ENCODE results near the gene CCDC80.
"Not testable (repeated sequence)": the region's sequence is repeated elsewhere in the genome, so short reads cannot be mapped to it uniquely, and the experiment has no call there.

Gene CCDC80

GRCh38 chr3:112665009-112665408 lies 24.1 kb upstream of the CCDC80 start:
- DNase-seq (ENCODE audit: low read depth): not testable (repeated sequence)

GRCh38 chr3:112656043-112656442 lies 15.1 kb upstream of the CCDC80 start:
- peak; percentile 47 for DNase-seq (ENCODE audit: low read depth)

GRCh38 chr3:112654979-112655378 lies 14.0 kb upstream of the CCDC80 start:
- DNase-seq (ENCODE audit: low read depth): no peak

- DNase-seq (ENCODE audit: low read depth): no peak
Observed at GRCh38 chr3:112654492-112654891, 13.5 kb upstream of the CCDC80 start.

GRCh38 chr3:112653881-112654300 lies 12.9 kb upstream of the CCDC80 start:
- DNase-seq (ENCODE audit: low read depth): peak; percentile 95

DNA sequence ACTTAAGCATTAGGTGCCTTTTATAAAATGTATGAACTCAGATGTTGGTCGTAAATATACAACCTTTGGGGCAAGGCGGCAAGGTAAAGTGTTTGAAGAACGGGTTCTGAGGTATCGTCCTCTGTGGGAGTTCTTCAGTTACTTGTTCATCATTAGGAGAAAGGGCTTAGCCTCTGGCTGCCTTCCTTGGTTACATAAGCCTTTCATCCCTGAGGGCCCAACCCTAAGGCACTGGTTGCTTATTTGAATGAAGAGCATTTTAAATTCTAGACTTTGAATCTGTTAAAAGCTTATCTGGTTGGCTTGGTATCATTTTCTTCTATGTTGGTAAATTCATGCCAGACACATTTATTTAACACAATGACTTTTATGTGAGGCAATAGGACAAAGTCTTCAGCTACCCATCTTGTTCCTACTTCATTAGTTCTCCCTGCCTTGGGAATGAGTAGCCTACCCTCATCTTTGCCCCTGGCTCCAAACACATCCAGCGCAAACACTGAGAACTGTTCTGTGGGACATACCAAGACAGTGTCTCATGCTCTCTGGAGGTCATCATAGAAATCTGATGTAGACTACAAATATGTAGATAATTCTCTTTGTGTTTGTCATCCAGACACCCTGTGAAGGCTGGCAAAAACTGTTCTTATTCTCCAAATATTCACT lies 12.4 kb upstream of the CCDC80 start:
- DNase-seq (ENCODE audit: low read depth): peak; percentile 99

- DNase-seq (ENCODE audit: low read depth): peak; percentile 95
Observed at GRCh38 chr3:112651516-112651915, 10.6 kb upstream of the CCDC80 start.

DNA sequence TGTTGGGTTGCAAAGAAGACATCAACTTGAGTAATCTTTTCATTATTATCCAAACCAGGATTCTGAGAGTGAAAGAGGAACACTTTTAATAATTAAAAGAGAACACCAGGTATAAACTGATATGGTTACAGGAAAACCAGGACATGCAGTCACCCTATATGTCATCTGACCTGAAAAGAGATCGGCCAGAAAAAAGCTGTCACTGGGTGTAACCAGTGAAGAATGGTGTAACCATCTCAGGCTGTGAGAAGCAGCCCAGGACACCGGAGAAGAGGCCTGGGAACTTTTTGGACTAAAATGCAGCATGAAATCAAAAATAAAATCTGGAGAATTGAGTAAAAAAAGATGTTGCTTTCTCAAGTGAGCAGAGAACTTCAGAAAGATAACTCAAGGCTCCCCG lies 10.1 kb upstream of the CCDC80 start:
- peak; percentile 45 for DNase-seq (ENCODE audit: low read depth)

DNA sequence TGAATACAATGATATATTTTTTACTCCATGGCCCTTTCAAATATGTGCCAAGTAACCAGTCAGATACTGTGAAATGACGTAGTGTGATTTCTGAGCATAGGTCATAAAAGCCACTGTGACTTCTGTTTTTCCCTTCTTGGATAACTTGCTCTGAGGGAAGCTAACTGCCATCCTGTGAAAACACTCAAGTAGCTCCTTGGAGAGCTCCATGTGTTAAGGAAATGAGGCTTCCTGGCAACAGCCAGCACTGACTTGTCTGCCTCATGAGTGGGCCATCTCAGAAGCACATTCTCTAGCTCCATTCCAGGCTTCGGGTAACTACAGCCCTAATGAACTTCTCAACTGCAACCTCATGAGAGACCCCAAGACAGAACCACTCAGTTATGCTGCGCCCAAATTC lies 9.5 kb upstream of the CCDC80 start:
- DNase-seq (ENCODE audit: low read depth): peak; percentile 73

DNA sequence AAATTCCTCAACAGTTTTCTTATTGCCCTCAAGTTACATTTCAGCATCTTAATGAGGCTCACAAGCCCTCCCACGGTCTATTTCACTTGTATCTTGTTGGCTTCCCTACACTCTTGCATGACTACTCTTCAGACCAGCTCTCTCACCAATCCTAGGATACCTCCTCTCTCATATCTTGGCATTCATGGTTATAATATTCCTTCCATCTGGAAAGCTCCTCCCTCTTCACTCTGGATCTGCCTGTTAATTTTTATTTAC lies 8.5 kb upstream of the CCDC80 start:
- peak; percentile 99 for DNase-seq (ENCODE audit: low read depth)

DNA sequence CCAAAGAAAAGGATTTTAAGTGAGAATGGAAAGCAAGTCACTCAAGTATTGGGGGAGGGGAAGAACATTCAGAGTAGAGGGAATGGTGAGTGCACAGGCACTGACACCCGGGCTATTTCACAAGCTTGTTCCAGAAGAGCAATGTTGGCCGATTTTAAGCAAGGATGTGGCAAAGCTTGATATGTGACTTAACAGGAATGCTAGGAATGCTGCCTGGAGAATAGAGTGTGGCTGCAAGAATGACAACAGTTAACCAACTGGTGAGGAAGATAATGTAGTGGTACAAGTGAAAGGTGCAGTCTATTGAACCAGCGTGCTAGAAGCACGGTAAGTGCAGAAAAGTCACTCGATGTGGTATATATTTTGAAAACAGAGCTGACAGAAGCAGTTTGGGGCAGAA lies 6.2 kb upstream of the CCDC80 start:
- DNase-seq (ENCODE audit: low read depth): peak; percentile 97

DNA sequence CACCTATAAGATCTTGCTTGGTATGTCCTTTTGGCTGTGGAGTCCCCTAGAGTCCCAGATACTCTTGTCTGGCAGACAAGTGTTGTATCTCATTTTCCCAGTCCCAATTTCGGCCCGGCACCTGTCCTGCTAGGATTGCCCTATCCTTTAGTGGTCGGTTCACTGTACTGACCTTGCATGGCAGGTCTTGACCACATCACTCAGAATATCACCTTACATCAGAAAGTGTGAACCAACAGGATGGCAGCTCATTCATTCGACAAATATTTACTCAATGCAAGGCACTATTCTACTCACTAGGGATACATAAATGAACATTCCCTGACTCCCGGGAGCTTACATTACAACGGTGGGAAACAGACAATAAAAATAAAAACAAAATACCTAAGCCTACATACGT lies 5.7 kb upstream of the CCDC80 start:
- no peak for DNase-seq (ENCODE audit: low read depth)

DNA sequence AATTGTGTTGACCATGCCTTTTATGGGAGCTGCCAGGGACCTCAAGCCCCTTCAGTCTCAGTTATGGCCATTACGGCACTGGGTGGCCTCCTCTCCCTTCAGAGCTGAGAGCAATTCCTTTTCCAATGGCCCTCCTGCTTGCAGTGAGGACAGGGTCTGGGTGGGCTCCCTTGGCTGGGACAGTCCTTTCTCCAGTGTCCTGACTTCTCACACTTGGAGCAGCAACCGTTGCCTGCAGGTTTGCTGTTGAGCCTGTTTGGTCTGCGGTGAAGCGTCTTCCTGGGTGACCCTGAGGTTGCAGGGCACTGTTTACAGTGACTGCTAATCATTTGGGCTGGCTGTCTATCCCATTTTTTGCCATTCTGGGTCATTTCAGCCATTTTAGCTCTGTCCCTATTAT lies 3.5 kb upstream of the CCDC80 start:
- DNase-seq (ENCODE audit: low read depth): no peak

GRCh38 chr3:112643621-112644240 lies 2.8 kb upstream of the CCDC80 start:
- DNase-seq (ENCODE audit: low read depth): no peak

GRCh38 chr3:112642912-112643506 lies 2.1 kb upstream of the CCDC80 start:
- peak; percentile 94 for DNase-seq (ENCODE audit: low read depth)

- peak; percentile 92 for DNase-seq (ENCODE audit: low read depth)
Observed at GRCh38 chr3:112640276-112640929, 540 bp downstream of the CCDC80 start.

GRCh38 chr3:112639455-112640225 lies 1.3 kb downstream of the CCDC80 start:
- no peak for DNase-seq (ENCODE audit: low read depth)

DNA sequence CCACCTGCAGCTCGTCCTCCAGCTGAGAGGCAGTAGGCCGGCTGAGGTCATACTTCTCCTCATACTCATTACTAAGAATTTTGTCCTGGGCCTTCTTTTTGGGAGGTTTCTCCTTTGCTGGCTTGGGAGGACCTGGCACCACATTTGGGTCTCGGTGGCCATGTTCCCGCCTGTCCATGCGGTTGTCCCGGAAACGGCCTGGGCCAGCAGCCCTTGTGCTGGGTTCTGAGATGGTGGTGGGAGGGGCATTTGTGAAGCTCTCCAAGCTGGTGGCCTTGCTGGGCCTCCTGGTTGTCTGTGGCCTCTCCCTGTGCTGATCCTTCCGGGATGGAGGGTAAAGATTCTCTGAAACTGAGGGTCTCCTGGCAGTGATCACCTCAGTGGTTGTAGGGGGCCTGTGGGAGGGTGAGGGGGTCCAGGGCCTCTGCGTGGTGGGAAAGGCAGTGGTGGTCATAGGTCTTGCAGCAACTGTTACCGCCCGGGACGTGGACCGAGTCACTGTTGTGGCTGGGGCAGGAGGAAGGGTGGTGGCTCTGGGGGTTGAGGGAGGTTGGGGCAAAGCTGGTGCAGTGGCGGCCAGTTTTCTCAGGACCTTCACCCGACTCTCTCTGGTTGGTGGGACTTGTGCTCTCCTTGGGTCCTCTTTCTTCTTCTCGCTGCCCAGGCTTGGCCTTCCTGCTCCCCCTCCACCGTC lies 2.5 kb downstream of the CCDC80 start:
- peak; percentile 27 for DNase-seq (ENCODE audit: low read depth)

DNA sequence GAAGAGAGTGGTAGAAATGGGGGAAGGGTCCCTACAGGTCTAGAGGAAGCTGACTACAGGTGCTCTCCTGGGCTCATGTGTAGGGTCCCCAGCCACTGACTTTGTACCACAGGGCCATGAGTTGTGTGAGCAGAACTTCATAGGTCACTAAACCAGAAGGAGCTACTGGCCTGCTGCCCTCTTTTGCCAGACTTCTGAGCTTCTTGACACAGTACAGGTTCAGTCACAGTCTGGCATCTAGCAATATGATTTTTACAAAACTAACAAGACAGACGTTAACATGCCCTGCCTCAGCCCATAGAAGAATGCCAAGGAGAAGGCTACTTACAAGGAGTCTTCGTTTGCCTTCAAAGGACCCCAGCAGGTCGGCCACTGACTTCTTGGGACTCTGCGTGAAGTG lies 3.2 kb downstream of the CCDC80 start:
- DNase-seq (ENCODE audit: low read depth): no peak

GRCh38 chr3:112635674-112636073 lies 5.3 kb downstream of the CCDC80 start:
- DNase-seq (ENCODE audit: low read depth): peak; percentile 89

DNA sequence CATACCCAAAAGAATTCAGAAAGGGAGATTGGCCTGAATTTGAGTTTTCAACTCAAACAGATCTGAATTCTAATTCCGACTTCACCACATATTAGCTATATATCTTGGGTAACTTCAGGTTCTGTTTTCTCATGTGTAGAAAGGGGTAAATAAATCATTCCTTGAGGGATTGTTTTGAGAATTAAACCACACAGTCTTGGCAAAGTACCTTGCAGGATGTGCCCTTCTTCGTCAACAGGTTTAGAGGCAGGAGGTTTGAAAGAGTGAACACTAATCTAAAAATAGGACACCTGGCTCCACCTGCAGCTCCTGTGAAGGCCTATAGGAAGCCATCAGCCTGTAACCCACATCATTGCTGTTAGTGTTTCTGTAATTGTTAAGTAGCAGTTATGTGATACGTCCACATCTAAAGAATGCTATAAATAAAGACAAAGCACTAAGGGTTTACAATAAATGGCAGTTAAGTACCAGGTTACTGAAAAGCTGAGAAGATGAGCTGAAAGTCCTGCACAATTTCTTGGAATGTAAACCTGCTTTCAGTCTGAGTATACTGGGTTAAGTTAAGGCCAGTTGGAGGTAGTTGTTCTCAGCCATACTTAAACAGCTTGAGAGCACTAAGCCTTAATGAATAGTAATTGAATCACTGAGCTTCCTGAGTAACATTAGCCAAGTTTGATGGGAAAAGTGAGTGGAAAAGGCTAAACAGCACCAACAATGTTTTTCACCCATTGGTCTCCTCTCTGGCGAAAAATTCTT lies 6.0 kb downstream of the CCDC80 start:
- no peak for DNase-seq (ENCODE audit: low read depth)

Measured in EH (cell line).